ENCODE measurements around the gene SP100. TPM values are rescaled to one million over a fixed set of nuclear protein-coding genes. Genes with fewer than 3 reads are reported as not detected.
"Not testable (repeated sequence)": the region's sequence is repeated elsewhere in the genome, so short reads cannot be mapped to it uniquely, and the experiment has no call there.

Gene SP100
- total and polyA plus RNA-seq, 4 donors = 58.7 to 171 (median 96.6) TPM

- Histone ChIP-seq H3K9me3 (ENCODE audit: control insufficient read depth, low read length) (no peaks in the 10 kb centered on the region), H3K27me3 (ENCODE audit: control insufficient read depth in 1 of 2, insufficient read depth in 2 of 2, low read length in 1 of 2) (no peaks in the 10 kb centered on the region), H3K27ac (ENCODE audit: low read depth in 1 of 2, low read length in 2 of 2) (no peak overlapping the region), H3K36me3 (ENCODE audit: control insufficient read depth in 1 of 2, insufficient read depth in 2 of 2, low read length in 1 of 2) (peaks cover 4% of the 10 kb centered on the region in 2 donors), H3K4me3 (ENCODE audit: low read length in 2 of 2) (no peak overlapping the region), H3K4me1 (ENCODE audit: control insufficient read depth in 1 of 2, insufficient read depth in 2 of 2, low read length in 2 of 2) (no peaks in the 10 kb centered on the region)
- intact Hi-C loops (cut with DNase I) = no loop called here
- no peak for DNase-seq
- ATAC-seq (ENCODE audit: low FRiP score) = no peak
Measured at GRCh38 chr2:230429513-230429912, 13.5 kb downstream of the SP100 start.

- Histone ChIP-seq H3K4me1 (ENCODE audit: control insufficient read depth in 1 of 2, insufficient read depth in 2 of 2, low read length in 2 of 2) (no peaks in the 10 kb centered on the region), H3K27ac (ENCODE audit: low read depth in 1 of 2, low read length in 2 of 2) (no peak overlapping the region), H3K27me3 (ENCODE audit: control insufficient read depth in 1 of 2, insufficient read depth in 2 of 2, low read length in 1 of 2) (no peaks in the 10 kb centered on the region), H3K4me3 (ENCODE audit: low read length in 2 of 2) (no peak overlapping the region), H3K9me3 (ENCODE audit: control insufficient read depth, low read length) (no peaks in the 10 kb centered on the region), H3K36me3 (ENCODE audit: control insufficient read depth in 1 of 2, insufficient read depth in 2 of 2, low read length in 1 of 2) (peaks cover 4% of the 10 kb centered on the region in 2 donors)
- 85% methylated on average over 1 of the region's 1 CpG for WGBS, 2 donors
- intact Hi-C loops (cut with DNase I) = no loop called here
- ATAC-seq (ENCODE audit: low FRiP score) (no peak), DNase-seq (no peak)
Measured at GRCh38 chr2:230430957-230431910, 15.2 kb downstream of the SP100 start.

DNA sequence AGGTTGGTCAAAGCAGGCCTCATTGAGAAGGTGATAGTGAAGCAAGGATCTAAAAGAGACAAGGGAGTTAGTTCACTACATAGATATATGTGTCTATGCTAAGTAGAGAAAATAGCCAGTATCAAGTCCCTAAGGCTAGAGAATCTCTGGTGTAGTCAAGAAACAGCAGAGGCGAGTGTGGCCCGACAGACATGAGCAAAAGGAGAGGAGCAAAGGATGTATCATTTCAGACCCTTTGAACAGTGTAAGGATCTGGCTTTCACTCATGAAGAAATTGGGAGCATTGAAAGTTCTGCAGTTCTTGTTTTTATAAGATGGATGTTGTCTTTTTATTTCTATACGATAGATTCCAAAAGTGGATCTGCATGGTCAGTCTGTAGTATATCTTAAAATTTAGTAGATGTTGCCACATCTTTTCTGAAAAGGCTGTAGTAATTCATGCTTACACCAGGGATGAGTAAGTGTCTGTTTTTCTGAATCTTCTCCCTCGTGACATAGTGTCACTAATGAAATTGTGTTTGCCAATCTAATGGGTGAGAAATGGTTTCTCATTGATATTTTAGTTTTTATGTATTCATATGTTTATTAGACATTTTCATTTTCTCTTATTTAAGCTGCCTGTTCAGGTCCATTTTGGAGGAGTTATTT, 18.8 kb downstream of the SP100 start:
- WGBS, 2 donors = 80 to 91% methylated on average over 4 of the region's 4 CpGs
- intact Hi-C loops (cut with DNase I) = no loop called here
- H3K4me3 ChIP-seq (ENCODE audit: low read length in 2 of 2) = no peak overlapping the region
- ATAC-seq (ENCODE audit: low FRiP score) = no peak
- peaks cover 0 to 2% of the 10 kb centered on the region in 2 donors for H3K36me3 ChIP-seq (ENCODE audit: control insufficient read depth in 1 of 2, insufficient read depth in 2 of 2, low read length in 1 of 2)
- no peak for DNase-seq
- H3K4me1 ChIP-seq (ENCODE audit: control insufficient read depth in 1 of 2, insufficient read depth in 2 of 2, low read length in 2 of 2) = no peaks in the 10 kb centered on the region
- H3K9me3 ChIP-seq (ENCODE audit: control insufficient read depth, low read length) = no peaks in the 10 kb centered on the region
- H3K27me3 ChIP-seq (ENCODE audit: control insufficient read depth in 1 of 2, insufficient read depth in 2 of 2, low read length in 1 of 2) = no peaks in the 10 kb centered on the region
- H3K27ac ChIP-seq (ENCODE audit: low read depth in 1 of 2, low read length in 2 of 2) = no peak overlapping the region

DNA sequence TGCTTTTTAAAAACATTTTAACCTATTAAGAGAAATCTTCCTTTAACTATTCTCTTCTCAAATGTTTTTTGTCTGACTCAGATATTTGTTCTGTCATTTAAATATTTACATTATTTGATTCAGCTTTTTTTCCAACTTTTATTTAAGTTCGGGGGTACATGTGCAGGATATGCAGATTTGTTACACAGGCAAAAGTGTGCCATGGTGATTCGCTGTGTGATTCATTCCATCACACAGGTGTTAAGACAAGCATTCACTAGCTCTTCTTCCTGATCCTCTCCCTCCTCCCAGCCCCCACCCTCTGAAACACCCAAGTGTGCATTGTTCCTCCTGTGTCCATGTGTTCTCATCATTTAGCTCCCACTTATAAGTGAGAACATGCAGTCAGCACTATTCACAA, 19.4 kb downstream of the SP100 start:
- no peak for ATAC-seq (ENCODE audit: low FRiP score)
- no peaks in the 10 kb centered on the region for H3K4me1 ChIP-seq (ENCODE audit: control insufficient read depth in 1 of 2, insufficient read depth in 2 of 2, low read length in 2 of 2)
- 98 to 100% methylated on average over 2 of the region's 2 CpGs for WGBS, 2 donors
- intact Hi-C loops (cut with DNase I) = no loop called here
- H3K27ac ChIP-seq (ENCODE audit: low read depth in 1 of 2, low read length in 2 of 2) = no peak overlapping the region
- no peaks in the 10 kb centered on the region for H3K36me3 ChIP-seq (ENCODE audit: control insufficient read depth in 1 of 2, insufficient read depth in 2 of 2, low read length in 1 of 2)
- H3K27me3 ChIP-seq (ENCODE audit: control insufficient read depth in 1 of 2, insufficient read depth in 2 of 2, low read length in 1 of 2) = no peaks in the 10 kb centered on the region
- H3K9me3 ChIP-seq (ENCODE audit: control insufficient read depth, low read length) = no peaks in the 10 kb centered on the region
- H3K4me3 ChIP-seq (ENCODE audit: low read length in 2 of 2) = no peak overlapping the region
- DNase-seq = no peak

DNA sequence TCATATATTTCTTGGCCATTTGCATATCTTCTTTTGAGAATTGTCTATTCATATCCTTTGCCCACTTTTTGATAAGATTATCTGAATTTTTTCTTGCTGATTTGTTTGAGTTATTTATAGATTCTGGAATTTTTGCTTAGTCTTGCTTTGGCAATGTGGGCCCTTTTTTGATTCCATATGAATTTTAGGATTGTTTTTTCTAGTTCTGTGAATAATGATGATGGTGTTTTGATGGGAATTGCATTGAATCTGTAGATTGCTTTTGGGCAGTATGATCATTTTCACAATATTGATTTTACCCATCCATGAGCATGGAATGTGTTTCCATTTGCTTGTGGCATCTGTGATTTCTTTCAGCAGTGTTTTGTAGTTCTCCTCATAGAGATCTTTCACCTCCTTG, 23.1 kb downstream of the SP100 start:
- H3K36me3 ChIP-seq (ENCODE audit: control insufficient read depth in 1 of 2, insufficient read depth in 2 of 2, low read length in 1 of 2); ATAC-seq (ENCODE audit: low FRiP score); DNase-seq; H3K4me3 ChIP-seq (ENCODE audit: low read length in 2 of 2); H3K4me1 ChIP-seq (ENCODE audit: control insufficient read depth in 1 of 2, insufficient read depth in 2 of 2, low read length in 2 of 2); H3K9me3 ChIP-seq (ENCODE audit: control insufficient read depth, low read length); H3K27me3 ChIP-seq (ENCODE audit: control insufficient read depth in 1 of 2, insufficient read depth in 2 of 2, low read length in 1 of 2); intact Hi-C loops (cut with DNase I); H3K27ac ChIP-seq (ENCODE audit: low read depth in 1 of 2, low read length in 2 of 2): not testable (repeated sequence)

- peaks cover 0 to 2% of the 10 kb centered on the region in 2 donors for H3K4me1 ChIP-seq (ENCODE audit: control insufficient read depth in 1 of 2, insufficient read depth in 2 of 2, low read length in 2 of 2)
- ATAC-seq (ENCODE audit: low FRiP score) = no peak
- H3K9me3 ChIP-seq (ENCODE audit: control insufficient read depth, low read length) = no peaks in the 10 kb centered on the region
- WGBS, 2 donors = 21 to 28% methylated on average over 2 of the region's 2 CpGs
- H3K4me3 ChIP-seq (ENCODE audit: low read length in 2 of 2) = no peak overlapping the region
- H3K27me3 ChIP-seq (ENCODE audit: control insufficient read depth in 1 of 2, insufficient read depth in 2 of 2, low read length in 1 of 2) = no peaks in the 10 kb centered on the region
- peaks cover 0 to 2% of the 10 kb centered on the region in 2 donors for H3K36me3 ChIP-seq (ENCODE audit: control insufficient read depth in 1 of 2, insufficient read depth in 2 of 2, low read length in 1 of 2)
- no peak for DNase-seq
- intact Hi-C loops (cut with DNase I) = no loop called here
- no peak overlapping the region for H3K27ac ChIP-seq (ENCODE audit: low read depth in 1 of 2, low read length in 2 of 2)
Measured at GRCh38 chr2:230439590-230439989, 23.6 kb downstream of the SP100 start.

GRCh38 chr2:230441227-230441897, 25.4 kb downstream of the SP100 start:
- Histone ChIP-seq H3K27me3 (ENCODE audit: control insufficient read depth in 1 of 2, insufficient read depth in 2 of 2, low read length in 1 of 2) (no peaks in the 10 kb centered on the region), H3K36me3 (ENCODE audit: control insufficient read depth in 1 of 2, insufficient read depth in 2 of 2, low read length in 1 of 2) (peaks cover 2 to 5% of the 10 kb centered on the region in 2 donors), H3K4me1 (ENCODE audit: control insufficient read depth in 1 of 2, insufficient read depth in 2 of 2, low read length in 2 of 2) (peaks cover 0 to 2% of the 10 kb centered on the region in 2 donors), H3K4me3 (ENCODE audit: low read length in 2 of 2) (no peak overlapping the region), H3K9me3 (ENCODE audit: control insufficient read depth, low read length) (no peaks in the 10 kb centered on the region), H3K27ac (ENCODE audit: low read depth in 1 of 2, low read length in 2 of 2) (no peak overlapping the region)
- intact Hi-C loops (cut with DNase I) = no loop called here
- WGBS, 2 donors = 37 to 67% methylated on average over 4 of the region's 4 CpGs
- no peak for DNase-seq
- peak; percentile 19 for ATAC-seq (ENCODE audit: low FRiP score)

DNA sequence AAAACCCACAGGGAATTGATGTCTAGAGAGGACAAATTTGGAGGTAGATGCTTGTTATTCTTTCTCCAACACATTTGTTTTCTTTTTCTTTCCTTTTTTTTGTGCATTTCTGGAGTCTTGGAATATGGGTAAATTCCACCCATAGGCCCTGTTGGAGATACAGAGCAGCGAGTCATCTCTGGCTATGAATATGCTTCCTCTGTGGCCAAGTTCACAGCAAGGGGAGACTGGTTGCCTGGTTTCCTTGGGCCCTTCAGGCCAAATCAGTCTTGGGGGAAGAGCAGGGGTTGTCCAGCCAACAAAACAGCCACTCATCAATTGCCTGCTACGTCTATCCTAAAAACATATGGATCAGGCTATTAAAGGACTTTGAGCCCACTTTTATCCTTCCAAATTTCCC, 27.5 kb downstream of the SP100 start:
- intact Hi-C loops (cut with DNase I) = no loop called here
- Histone ChIP-seq H3K27me3 (ENCODE audit: control insufficient read depth in 1 of 2, insufficient read depth in 2 of 2, low read length in 1 of 2) (no peaks in the 10 kb centered on the region), H3K27ac (ENCODE audit: low read depth in 1 of 2, low read length in 2 of 2) (no peak overlapping the region), H3K4me3 (ENCODE audit: low read length in 2 of 2) (no peak overlapping the region), H3K9me3 (ENCODE audit: control insufficient read depth, low read length) (no peaks in the 10 kb centered on the region), H3K4me1 (ENCODE audit: control insufficient read depth in 1 of 2, insufficient read depth in 2 of 2, low read length in 2 of 2) (peaks cover 0 to 2% of the 10 kb centered on the region in 2 donors), H3K36me3 (ENCODE audit: control insufficient read depth in 1 of 2, insufficient read depth in 2 of 2, low read length in 1 of 2) (peaks cover 5% of the 10 kb centered on the region in 2 donors)
- 31 to 43% methylated on average over 2 of the region's 2 CpGs for WGBS, 2 donors
- DNase-seq = no peak
- no peak for ATAC-seq (ENCODE audit: low FRiP score)
